Activated naive CD4-positive, alpha-beta T cell treated with anti-CD3 and anti-CD28 coated beads, Interleukin-2, amount 50 U/mL, for 72 hours (primary cell): ENCODE results near the gene CCR9. TPM values are rescaled to one million over a fixed set of nuclear protein-coding genes. Genes with fewer than 3 reads are reported as not detected.
A peak's percentile ranks its signal among the peaks of the same experiment; 100 is the strongest.

Experiments
- ATAC-seq, 2 donors: fragments of 150-1000 bp; cut with Tn5 transposase; 2 replicates each; pipeline ENCODE4 v1.10.0; 2021; ENCODE audit warnings: mild to moderate bottlenecking in 2 of 2, moderate library complexity in 2 of 2
- DNase-seq, 2 donors: peaks; one replicate each; pipeline ENCODE4 v3.0.0; 2021 to 2022; ENCODE audit warnings: low spot score in 2 of 2
- H3K27ac Mint-ChIP-seq, 2 donors: one replicate each; pipeline ENCODE4 v1.8.0; 2022; ENCODE audit warnings: mild to moderate bottlenecking in 2 of 2, mixed read lengths in 2 of 2
- H3K36me3 Mint-ChIP-seq, 2 donors: one replicate each; pipeline ENCODE4 v1.8.0; 2022; ENCODE audit warnings: mixed read lengths in 2 of 2
- H3K9me3 Mint-ChIP-seq, 2 donors: one replicate each; pipeline ENCODE4 v1.8.0; 2022; ENCODE audit warnings: mixed read lengths in 2 of 2
- total RNA-seq, 2 donors: library from RNA; stranded (reverse); gene quantifications; one replicate each; pipeline ENCODE4 v1.2.3, GENCODE V29; 2022

The CCR9 gene
- total RNA-seq, 2 donors from 2014 or later = not detected

DNA sequence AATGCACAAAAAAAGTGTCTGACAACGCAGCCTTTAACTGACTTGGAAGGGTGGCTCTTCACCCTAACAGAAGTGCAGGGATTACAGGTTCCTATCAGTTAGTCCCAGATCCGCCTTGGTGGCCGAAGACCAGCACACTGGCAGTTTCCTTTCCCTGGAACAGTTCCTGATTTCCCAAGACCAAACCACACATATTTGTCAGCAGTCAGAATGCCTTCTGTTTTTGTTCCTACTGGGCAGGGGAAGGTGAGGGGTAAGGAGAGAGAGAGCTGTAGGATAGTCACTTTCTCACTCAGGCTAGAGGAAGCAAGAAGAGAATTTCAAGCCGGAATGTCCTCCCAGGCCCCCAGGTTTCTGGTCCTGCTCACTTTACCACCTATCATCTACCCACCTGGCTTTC is 66.1 kb downstream of the CCR9 start:
- Mint-ChIP-seq H3K9me3 (no peaks in the 10 kb centered on the region), H3K36me3 (peaks cover 67 to 77% of the 10 kb centered on the region in 2 donors), H3K27ac (peak overlapping the region; percentile 39 to 40)
- no peak for ATAC-seq
- DNase-seq = no peak

Other genes with a start within 250 kb of the CCR9 start
- gene SACM1L, start 197.1 kb upstream of the CCR9 start, total RNA-seq = 10 to 100 TPM; 61.8 to 99.2 TPM
- gene SLC6A20, start 90.0 kb upstream of the CCR9 start, total RNA-seq = not detected
- gene LZTFL1, start 44.4 kb upstream of the CCR9 start, total RNA-seq = 1 to 10 TPM; 2.3 to 4.0 TPM
- gene CXCR6, start 56.9 kb downstream of the CCR9 start, total RNA-seq = 1 to 10 TPM; 1.0 to 1.8 TPM
- 10 to 100 TPM in 1 of 2 donors, 1 to 10 TPM in 1; 4.4 to 18.1 TPM for gene FYCO1, start 109.3 kb downstream of the CCR9 start, total RNA-seq
- not detected for gene XCR1, start 140.9 kb downstream of the CCR9 start, total RNA-seq